T-helper 17 cell (primary cell): ENCODE measurements around the gene GULP1. TPM values are rescaled to one million over a fixed set of nuclear protein-coding genes. Genes with fewer than 3 reads are reported as not detected.

Source experiments
- ATAC-seq: fragments of 150-1000 bp; cut with Tn5 transposase; 2 replicates; pipeline ENCODE4 v1.10.0; 2021; ENCODE audit warnings: mild to moderate bottlenecking, moderate library complexity
- DNase-seq, 3 donors: peaks; one replicate each; pipeline versions ENCODE4 v3.0.0 to v3.0.0-alpha.2; 2020 to 2021
- H3K9me3 ChIP-seq: one replicate; pipeline ENCODE4 v1.7.0; 2013; ENCODE audit warnings: low read length, mild to moderate bottlenecking; ENCODE audit not compliant: control insufficient read depth, poor library complexity, severe bottlenecking
- H3K27ac Mint-ChIP-seq: one replicate; pipeline ENCODE4 v1.8.0; 2022; ENCODE audit warnings: mild to moderate bottlenecking, moderate library complexity, mixed read lengths
- H3K27me3 Mint-ChIP-seq: one replicate; pipeline ENCODE4 v1.8.0; 2022; ENCODE audit warnings: mixed read lengths
- H3K36me3 Mint-ChIP-seq: one replicate; pipeline ENCODE4 v1.8.0; 2022; ENCODE audit warnings: low read depth, mixed read lengths
- H3K4me1 Mint-ChIP-seq: one replicate; pipeline ENCODE4 v1.8.0; 2022; ENCODE audit warnings: mild to moderate bottlenecking, mixed read lengths
- H3K4me3 Mint-ChIP-seq: one replicate; pipeline ENCODE4 v1.8.0; 2022; ENCODE audit warnings: mild to moderate bottlenecking, moderate library complexity, mixed read lengths
- total RNA-seq, 4 donors: library from RNA in 2 of 4; stranded (reverse) in 2 of 4; gene quantifications; one replicate each; pipeline ENCODE4 v1.2.3 and lab custom pipeline; 2022 to 2026

GULP1 gene
- total RNA-seq, 2 donors from 2014 or later, result not detected

DNA sequence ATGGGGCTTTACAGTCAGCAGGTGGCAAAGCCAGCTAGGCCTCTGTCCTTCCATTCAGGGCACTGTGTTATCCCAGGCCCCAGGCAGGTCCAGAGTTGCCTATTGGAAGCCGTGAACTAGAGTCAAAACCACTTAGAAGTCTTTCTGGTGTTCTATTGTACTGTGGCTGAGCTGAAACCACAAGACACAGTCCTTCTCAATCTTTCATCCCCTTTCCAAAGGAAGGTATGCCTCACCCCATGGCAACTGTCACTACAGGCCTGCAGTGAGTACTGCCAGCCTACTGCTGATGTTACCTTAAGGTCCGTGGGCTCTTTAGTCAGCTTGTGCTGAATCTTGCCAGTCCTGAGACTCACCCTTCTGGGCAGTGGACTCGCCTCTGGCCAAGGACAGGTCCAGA is 181.6 kb downstream of the GULP1 start:
- DNase-seq (no peak), ATAC-seq (no peak)
- no peaks in the 10 kb centered on the region for H3K36me3 Mint-ChIP-seq
- no peak overlapping the region for H3K27ac Mint-ChIP-seq
- no peaks in the 10 kb centered on the region for H3K27me3 Mint-ChIP-seq
- no peaks in the 10 kb centered on the region for H3K9me3 ChIP-seq
- no peaks in the 10 kb centered on the region for H3K4me1 Mint-ChIP-seq
- no peak overlapping the region for H3K4me3 Mint-ChIP-seq

DNA sequence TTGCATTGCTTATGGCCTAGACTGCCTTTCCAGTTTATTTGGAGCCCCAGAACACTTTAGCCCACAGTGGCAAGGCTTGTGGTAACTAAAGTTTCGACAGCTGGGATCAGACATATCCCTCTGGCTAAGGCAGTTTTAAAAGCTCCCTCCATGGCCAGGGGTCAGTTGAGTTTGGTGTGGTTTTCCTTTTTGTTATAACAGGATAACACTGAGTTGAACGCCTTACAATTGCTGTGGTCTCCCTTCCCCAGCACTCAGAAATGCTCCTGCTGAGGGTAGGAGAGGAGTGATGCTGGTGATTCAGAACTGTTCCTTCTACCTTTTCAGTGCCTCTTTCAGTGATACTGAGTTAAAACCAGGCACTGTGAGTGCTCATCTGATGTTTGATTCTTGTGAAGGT is 182.6 kb downstream of the GULP1 start:
- no peaks in the 10 kb centered on the region for H3K4me1 Mint-ChIP-seq
- ATAC-seq, result no peak
- H3K36me3 Mint-ChIP-seq, result no peaks in the 10 kb centered on the region
- DNase-seq, result no peak
- no peaks in the 10 kb centered on the region for H3K9me3 ChIP-seq
- no peaks in the 10 kb centered on the region for H3K27me3 Mint-ChIP-seq
- no peak overlapping the region for H3K27ac Mint-ChIP-seq
- no peak overlapping the region for H3K4me3 Mint-ChIP-seq

DNA sequence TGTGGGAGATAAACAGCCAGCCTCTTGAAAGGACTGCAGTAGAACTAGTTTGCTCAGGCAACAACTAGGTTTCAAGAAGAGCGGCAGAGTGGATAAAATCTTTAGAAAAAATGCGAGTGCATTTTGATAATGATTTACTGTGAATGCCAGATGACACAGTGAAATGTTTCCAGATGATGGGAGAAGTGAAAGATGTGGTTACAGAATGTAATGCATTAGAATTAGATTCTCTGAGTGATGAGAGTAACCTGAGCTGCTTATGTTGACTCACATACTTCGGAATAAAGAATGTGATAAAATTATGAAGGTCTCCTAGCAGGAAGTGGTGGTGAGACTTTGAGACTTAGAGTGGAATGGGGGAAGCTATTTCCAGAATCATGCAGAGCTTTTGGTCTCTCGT is 184.3 kb downstream of the GULP1 start:
- DNase-seq (no peak), ATAC-seq (no peak)
- no peaks in the 10 kb centered on the region for H3K36me3 Mint-ChIP-seq
- no peaks in the 10 kb centered on the region for H3K9me3 ChIP-seq
- no peaks in the 10 kb centered on the region for H3K27me3 Mint-ChIP-seq
- no peak overlapping the region for H3K4me3 Mint-ChIP-seq
- no peak overlapping the region for H3K27ac Mint-ChIP-seq
- H3K4me1 Mint-ChIP-seq, result no peaks in the 10 kb centered on the region

DNA sequence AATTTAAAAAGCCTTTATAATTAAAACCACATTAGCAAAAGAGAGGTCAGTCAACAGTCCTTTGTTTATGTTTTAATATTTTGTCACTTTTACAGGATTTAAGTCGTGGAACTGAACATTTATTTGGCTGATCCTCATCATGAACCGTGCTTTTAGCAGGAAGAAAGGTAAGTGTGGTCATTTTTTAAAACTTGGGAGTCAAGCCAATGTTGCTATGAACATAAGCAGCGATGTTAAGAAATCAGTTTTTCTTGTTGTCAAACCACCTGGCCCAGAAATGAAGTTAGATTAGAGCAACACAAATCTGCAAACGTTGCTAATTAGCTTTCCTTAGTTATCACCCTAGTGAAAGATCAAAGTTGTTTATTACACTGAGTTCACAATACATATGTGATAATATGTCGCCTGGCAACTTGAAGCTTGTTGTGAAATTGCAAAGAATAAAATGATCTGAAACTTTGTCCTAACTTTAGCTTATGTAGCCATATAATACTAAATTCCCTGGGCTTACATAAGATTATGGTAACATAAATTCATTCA is 186.0 kb downstream of the GULP1 start:
- ATAC-seq (no peak), DNase-seq (no peak)
- Mint-ChIP-seq H3K4me3 (no peak overlapping the region), H3K36me3 (no peaks in the 10 kb centered on the region), H3K4me1 (no peaks in the 10 kb centered on the region), H3K27me3 (no peaks in the 10 kb centered on the region), H3K27ac (no peak overlapping the region)
- no peaks in the 10 kb centered on the region for H3K9me3 ChIP-seq

DNA sequence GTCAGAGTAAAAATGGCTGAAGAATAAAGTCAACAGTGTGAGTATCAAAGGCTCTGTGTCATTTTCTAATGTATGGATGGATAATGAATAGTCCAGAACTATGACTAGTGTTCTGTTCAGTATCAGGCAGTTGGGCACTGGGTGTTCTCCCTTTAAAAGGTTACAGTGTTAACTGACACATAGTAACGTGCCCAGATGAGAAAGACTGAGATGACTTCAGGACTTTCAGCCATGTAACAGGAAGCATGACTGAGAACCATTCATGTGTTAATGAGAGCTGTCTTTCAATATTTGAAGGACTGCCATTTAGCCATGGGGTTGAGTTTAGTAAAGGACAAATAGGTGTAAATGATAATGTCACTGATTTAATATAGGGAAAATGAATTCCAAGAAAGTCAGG is 187.1 kb downstream of the GULP1 start:
- DNase-seq (no peak), ATAC-seq (no peak)
- Mint-ChIP-seq H3K4me1 (no peaks in the 10 kb centered on the region), H3K27me3 (no peaks in the 10 kb centered on the region), H3K4me3 (no peak overlapping the region), H3K36me3 (no peaks in the 10 kb centered on the region), H3K27ac (no peak overlapping the region)
- H3K9me3 ChIP-seq, result no peaks in the 10 kb centered on the region

DNA sequence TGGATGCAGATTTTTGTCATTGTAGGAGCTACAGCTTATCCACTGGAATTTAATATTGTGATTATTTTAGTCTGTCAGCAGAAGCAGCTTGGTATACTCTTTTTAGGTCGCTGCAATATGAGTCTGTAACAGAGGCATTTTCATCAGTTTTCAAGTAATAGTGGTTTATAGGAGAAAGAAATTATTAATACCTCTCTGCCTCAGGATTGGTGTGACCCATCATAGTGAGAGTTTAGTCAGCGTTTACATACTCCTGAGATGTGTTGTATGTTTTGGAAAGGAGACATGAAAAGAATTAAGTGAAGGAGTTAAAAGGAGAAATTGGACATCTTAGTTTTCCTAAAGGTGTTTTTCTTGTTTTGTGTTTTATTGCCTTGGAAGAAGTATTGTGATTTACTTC is 189.8 kb downstream of the GULP1 start:
- no peak for ATAC-seq
- no peaks in the 10 kb centered on the region for H3K36me3 Mint-ChIP-seq
- no peaks in the 10 kb centered on the region for H3K4me1 Mint-ChIP-seq
- no peak overlapping the region for H3K4me3 Mint-ChIP-seq
- H3K27ac Mint-ChIP-seq, result no peak overlapping the region
- no peaks in the 10 kb centered on the region for H3K27me3 Mint-ChIP-seq
- H3K9me3 ChIP-seq, result no peaks in the 10 kb centered on the region
- DNase-seq, result no peak

DNA sequence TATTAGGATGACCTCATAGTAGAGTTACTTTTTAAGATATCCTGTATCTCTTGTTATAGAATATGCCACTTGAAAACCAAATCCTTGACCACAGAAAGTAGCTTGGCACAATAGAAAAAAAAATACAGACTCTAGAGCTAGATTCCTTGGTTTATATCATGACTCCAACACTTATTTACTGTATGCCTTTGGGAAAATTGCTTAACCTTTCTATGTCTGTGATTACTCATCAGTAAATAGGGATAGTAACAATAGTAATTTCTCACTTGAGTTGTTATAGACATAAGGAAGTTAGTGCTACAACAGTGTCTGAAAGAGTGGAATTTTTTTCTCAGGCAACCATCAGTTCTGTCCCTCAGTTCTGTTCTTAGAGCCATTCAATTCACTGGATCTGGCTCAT is 193.8 kb downstream of the GULP1 start:
- no peaks in the 10 kb centered on the region for H3K4me1 Mint-ChIP-seq
- H3K27me3 Mint-ChIP-seq, result no peaks in the 10 kb centered on the region
- DNase-seq (no peak), ATAC-seq (no peak)
- no peak overlapping the region for H3K27ac Mint-ChIP-seq
- H3K36me3 Mint-ChIP-seq, result no peaks in the 10 kb centered on the region
- H3K9me3 ChIP-seq, result no peaks in the 10 kb centered on the region
- H3K4me3 Mint-ChIP-seq, result no peak overlapping the region

DNA sequence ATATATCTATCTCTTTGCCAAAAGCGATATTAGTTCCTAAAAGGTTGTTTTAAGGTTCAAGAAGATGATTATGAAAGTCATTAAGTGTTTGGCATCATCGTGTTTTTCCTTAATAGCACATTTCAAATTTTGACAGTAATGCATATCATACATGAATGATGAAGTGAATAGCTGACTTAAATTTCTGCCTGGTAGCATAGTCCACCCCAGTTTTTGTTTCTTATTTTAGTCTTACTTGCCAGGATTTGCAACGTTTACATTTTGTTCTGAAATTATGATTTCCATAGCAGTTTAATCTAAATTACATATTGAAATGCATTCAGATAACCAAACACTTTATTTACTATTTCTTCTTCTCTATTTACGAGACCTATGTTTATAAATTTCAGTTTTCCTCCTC is 201.1 kb downstream of the GULP1 start:
- no peak overlapping the region for H3K4me3 Mint-ChIP-seq
- no peaks in the 10 kb centered on the region for H3K4me1 Mint-ChIP-seq
- ATAC-seq, result no peak
- no peaks in the 10 kb centered on the region for H3K9me3 ChIP-seq
- peaks cover 12% of the 10 kb centered on the region for H3K27me3 Mint-ChIP-seq
- no peak overlapping the region for H3K27ac Mint-ChIP-seq
- no peaks in the 10 kb centered on the region for H3K36me3 Mint-ChIP-seq
- no peak for DNase-seq

DNA sequence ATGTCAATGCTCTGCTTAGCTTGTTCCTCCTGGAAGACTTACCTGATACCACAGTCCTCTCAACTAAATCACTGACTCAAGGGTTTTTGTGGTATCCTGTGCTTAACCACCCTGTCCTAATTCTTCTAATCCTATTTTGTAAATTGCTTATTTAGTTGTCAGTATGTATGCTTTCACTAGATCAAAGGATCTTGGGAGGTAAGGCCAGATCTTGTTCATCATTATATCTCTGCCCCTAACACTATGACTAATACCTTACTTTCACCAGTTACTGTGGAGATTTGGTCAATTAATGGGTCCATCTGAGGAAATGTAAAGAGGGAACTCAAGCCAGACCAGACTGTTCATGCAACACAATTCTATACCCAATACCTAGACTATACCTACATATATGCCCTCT is 203.2 kb downstream of the GULP1 start:
- Mint-ChIP-seq H3K4me1 (no peaks in the 10 kb centered on the region), H3K36me3 (no peaks in the 10 kb centered on the region), H3K4me3 (no peak overlapping the region), H3K27me3 (peaks cover 15% of the 10 kb centered on the region), H3K27ac (no peak overlapping the region)
- DNase-seq (no peak), ATAC-seq (no peak)
- no peaks in the 10 kb centered on the region for H3K9me3 ChIP-seq

DNA sequence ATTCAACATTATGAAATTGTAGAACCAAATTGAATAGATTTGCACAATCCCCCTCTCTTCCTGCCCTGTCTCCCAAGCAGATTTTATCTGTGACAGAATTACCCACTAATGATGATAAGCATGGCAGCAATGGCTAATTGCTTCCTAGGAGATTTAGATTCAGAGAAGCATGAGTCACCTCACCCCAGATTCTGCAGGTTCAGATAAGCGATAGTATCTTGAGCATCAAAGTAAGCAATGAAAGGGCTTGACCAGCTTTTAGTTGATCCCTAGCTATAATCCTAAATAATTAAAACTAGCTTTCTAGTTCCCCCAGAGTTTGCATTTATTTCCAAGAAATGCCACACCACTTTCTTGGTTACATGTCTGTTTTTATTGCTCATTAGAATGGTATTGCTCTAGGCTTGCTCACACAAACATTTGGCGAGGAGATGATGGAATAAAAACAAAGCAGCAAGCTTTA is 204.3 kb downstream of the GULP1 start:
- no peaks in the 10 kb centered on the region for H3K9me3 ChIP-seq
- Mint-ChIP-seq H3K36me3 (no peaks in the 10 kb centered on the region), H3K4me3 (no peak overlapping the region), H3K27ac (no peak overlapping the region), H3K4me1 (no peaks in the 10 kb centered on the region), H3K27me3 (peaks cover 15% of the 10 kb centered on the region)
- ATAC-seq (no peak), DNase-seq (no peak)

DNA sequence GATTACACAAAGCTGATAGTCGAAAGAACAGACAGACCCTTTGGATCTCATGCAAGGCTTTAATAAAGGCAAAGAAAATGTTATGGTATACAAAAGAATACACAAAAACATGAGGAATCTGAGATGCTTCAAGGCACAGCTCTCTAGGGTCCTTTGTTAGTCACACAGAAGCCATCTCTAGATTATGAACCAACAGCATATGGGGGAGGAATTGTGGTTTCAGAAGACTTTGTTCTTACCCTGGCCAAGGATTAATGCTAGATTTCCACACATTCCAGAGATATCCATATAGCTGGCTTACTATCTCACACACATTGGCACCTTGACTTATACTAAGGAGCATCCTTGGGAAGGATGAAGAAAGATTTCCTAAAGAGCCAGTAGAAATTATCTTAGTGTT is 206.1 kb downstream of the GULP1 start:
- Mint-ChIP-seq H3K27me3 (peaks cover 20% of the 10 kb centered on the region), H3K4me1 (no peaks in the 10 kb centered on the region), H3K27ac (no peak overlapping the region), H3K36me3 (no peaks in the 10 kb centered on the region), H3K4me3 (no peak overlapping the region)
- ATAC-seq (no peak), DNase-seq (no peak)
- no peaks in the 10 kb centered on the region for H3K9me3 ChIP-seq

DNA sequence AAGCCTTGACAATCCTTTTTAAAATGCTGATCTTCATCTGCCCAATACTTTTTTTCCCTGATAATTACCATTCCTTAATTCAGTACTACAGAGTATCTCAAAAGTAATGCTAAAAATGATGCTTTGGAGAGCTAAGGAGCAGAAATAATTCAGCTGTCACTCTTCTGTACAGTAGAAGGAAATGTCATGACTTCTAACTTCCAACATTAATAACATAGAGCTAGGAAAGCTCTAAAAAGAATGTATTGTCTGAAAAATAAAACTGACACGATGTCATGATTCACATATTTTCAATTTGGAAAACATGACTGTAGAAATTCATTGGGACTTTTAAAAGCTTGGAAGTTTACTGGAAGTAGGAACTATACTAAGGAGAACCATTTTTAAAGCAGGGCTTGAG is 212.3 kb downstream of the GULP1 start:
- DNase-seq (no peak), ATAC-seq (no peak)
- no peaks in the 10 kb centered on the region for H3K9me3 ChIP-seq
- H3K27ac Mint-ChIP-seq, result no peak overlapping the region
- no peaks in the 10 kb centered on the region for H3K4me1 Mint-ChIP-seq
- H3K36me3 Mint-ChIP-seq, result no peaks in the 10 kb centered on the region
- H3K27me3 Mint-ChIP-seq, result peaks cover 20% of the 10 kb centered on the region
- no peak overlapping the region for H3K4me3 Mint-ChIP-seq

DNA sequence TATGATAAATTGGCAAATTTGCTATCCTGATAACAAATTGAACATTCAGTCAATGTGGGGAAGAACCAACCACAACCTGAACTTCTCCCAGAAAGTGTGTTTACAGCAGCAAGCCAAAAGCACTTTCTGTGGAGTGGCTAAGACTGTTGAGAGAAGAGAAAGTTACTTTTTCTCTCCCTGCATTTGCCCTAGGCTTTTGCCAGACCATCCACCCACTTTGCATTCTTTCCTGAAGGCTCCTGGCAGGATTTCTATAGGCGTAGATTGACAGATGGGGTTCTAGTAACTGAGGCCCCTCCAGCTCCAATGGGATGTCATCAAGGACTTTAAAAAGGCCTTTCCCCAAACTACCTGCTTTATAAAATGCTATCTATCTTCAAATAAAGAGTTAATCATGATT is 215.2 kb downstream of the GULP1 start:
- DNase-seq (no peak), ATAC-seq (no peak)
- Mint-ChIP-seq H3K36me3 (no peaks in the 10 kb centered on the region), H3K4me3 (no peak overlapping the region), H3K27ac (no peak overlapping the region), H3K4me1 (no peaks in the 10 kb centered on the region), H3K27me3 (peaks cover 23% of the 10 kb centered on the region)
- no peaks in the 10 kb centered on the region for H3K9me3 ChIP-seq

DNA sequence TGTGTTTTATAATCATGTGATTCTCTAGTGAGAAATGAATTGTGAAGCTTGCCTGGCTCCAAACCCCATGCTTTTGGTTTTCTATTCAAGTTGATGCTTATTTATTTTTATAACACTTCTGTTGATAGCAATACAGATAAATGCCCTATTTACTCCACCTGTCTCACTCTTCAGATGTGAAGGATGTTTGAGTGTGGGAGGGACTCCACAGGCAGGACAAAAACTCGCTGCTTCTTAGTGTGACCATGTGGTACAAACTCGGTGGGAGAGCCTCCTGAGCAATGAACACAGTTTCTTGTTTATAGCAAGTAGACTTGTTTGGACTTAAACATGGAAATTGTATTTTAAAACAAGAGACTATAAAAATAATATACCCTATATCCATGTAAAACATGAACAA is 219.7 kb downstream of the GULP1 start:
- no peaks in the 10 kb centered on the region for H3K9me3 ChIP-seq
- ATAC-seq (no peak), DNase-seq (no peak)
- Mint-ChIP-seq H3K27me3 (peaks cover 8% of the 10 kb centered on the region), H3K36me3 (no peaks in the 10 kb centered on the region), H3K4me1 (peaks cover 3% of the 10 kb centered on the region), H3K4me3 (no peak overlapping the region), H3K27ac (no peak overlapping the region)
